ELR (cell line): ENCODE measurements around the gene STAG2.
A peak's percentile ranks its signal among the peaks of the same experiment; 100 is the strongest.
"Not testable (repeated sequence)": the region's sequence is repeated elsewhere in the genome, so short reads cannot be mapped to it uniquely, and the experiment has no call there.

Source experiments
- DNase-seq: peaks from one replicate; pipeline ENCODE4 v3.0.0-alpha.2; 2015; ENCODE audit warnings: low read depth

STAG2 gene

GRCh38 chrX:124035657-124036056 is 74.2 kb downstream of the STAG2 start:
- no peak for DNase-seq

- DNase-seq, result no peak
Observed at GRCh38 chrX:124042042-124042441, 80.5 kb downstream of the STAG2 start.

- DNase-seq, result peak; percentile 21
Observed at GRCh38 chrX:124045109-124045508, 83.6 kb downstream of the STAG2 start.

- DNase-seq, result not testable (repeated sequence)
Observed at GRCh38 chrX:124084417-124084816, 122.9 kb downstream of the STAG2 start.

- DNase-seq, result no peak
Observed at GRCh38 chrX:124085063-124085462, 123.6 kb downstream of the STAG2 start.

- DNase-seq, result no peak
Observed at GRCh38 chrX:124086411-124086810, 124.9 kb downstream of the STAG2 start.

GRCh38 chrX:124087000-124087746 is 125.7 kb downstream of the STAG2 start:
- no peak for DNase-seq

- no peak for DNase-seq
Observed at GRCh38 chrX:124093222-124093621, 131.7 kb downstream of the STAG2 start.

- DNase-seq, result no peak
Observed at GRCh38 chrX:124097116-124097515, 135.6 kb downstream of the STAG2 start.

- peak; percentile 48 for DNase-seq
Observed at GRCh38 chrX:124098089-124098488, 136.6 kb downstream of the STAG2 start.

- DNase-seq, result no peak
Observed at GRCh38 chrX:124103966-124104365, 142.5 kb downstream of the STAG2 start.

- DNase-seq, result not testable (repeated sequence)
Observed at GRCh38 chrX:124104512-124104911, 143.0 kb downstream of the STAG2 start.

GRCh38 chrX:124113621-124114600 is 152.4 kb downstream of the STAG2 start:
- no peak for DNase-seq

- DNase-seq, result no peak
Observed at GRCh38 chrX:124117325-124117724, 155.8 kb downstream of the STAG2 start.

GRCh38 chrX:124125471-124125870 is 164.0 kb downstream of the STAG2 start:
- DNase-seq, result no peak

GRCh38 chrX:124127496-124127895 is 166.0 kb downstream of the STAG2 start:
- DNase-seq, result no peak

GRCh38 chrX:124132437-124132836 is 170.9 kb downstream of the STAG2 start:
- DNase-seq, result not testable (repeated sequence)

GRCh38 chrX:124145749-124146148 is 184.2 kb downstream of the STAG2 start:
- DNase-seq, result no peak

GRCh38 chrX:124151195-124151594 is 189.7 kb downstream of the STAG2 start:
- DNase-seq, result no peak
